ENCODE measurements around the gene TNFAIP8L2. TPM values are rescaled to one million over a fixed set of nuclear protein-coding genes. Genes with fewer than 3 reads are reported as not detected.
"Not testable (repeated sequence)": the region's sequence is repeated elsewhere in the genome, so short reads cannot be mapped to it uniquely, and the experiment has no call there.

The TNFAIP8L2 gene
- total RNA-seq, 2 donors from 2014 or later: 14.7 to 17.1 TPM

DNA sequence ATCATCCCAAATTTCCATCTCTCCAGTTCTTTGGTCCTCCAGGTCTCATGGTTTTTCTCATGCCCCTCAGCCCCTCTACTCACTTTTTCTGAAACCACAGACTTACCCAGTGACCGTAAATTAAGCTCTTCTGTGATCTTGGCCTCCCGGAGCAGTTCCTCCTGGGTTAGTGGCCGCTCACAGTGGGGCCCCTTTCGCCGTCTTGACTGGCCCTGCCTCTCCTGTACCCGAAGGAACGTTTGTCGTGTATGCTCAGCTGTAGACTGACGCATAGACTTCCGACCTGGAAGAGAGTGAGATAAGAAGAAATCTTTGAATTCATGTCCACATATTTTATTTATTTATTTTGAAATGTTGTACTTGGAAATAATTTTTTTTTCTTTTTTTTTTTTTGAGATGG, 27.8 kb downstream of the TNFAIP8L2 start:
- Mint-ChIP-seq H3K9me3 (no peaks in the 10 kb centered on the region), H3K27me3 (ENCODE audit: low read depth) (no peaks in the 10 kb centered on the region), H3K4me1 (ENCODE audit: low read depth) (peaks cover 16% of the 10 kb centered on the region), H3K4me3 (no peak overlapping the region), H3K36me3 (ENCODE audit: insufficient read depth in 2 of 2) (peaks cover 14 to 34% of the 10 kb centered on the region in 2 donors), H3K27ac (no peak overlapping the region)
- ATAC-seq (replicated peaks in 1 of 2) (no peak), DNase-seq (no peak)

DNA sequence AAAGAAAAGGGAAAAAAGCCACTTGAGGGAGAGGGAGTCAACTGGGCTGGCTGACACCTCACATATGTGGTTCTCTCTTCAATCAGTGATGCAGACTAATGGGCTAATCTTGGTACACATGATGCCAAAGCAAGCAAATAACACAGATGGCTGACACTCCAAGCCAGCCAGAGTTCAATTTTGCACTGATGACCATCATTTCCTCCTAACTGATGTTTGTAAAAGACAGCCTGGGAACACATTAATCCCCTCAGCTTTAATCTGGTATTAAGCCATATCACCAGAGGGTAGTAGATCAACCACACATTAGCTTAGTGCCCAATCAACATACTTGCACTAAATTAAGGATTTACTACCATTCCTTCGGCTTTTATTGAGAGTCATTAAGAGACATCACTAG, 30.8 kb downstream of the TNFAIP8L2 start:
- Mint-ChIP-seq H3K27ac (no peak overlapping the region), H3K9me3 (no peaks in the 10 kb centered on the region), H3K4me3 (no peak overlapping the region), H3K27me3 (ENCODE audit: low read depth) (no peaks in the 10 kb centered on the region), H3K4me1 (ENCODE audit: low read depth) (peaks cover 30% of the 10 kb centered on the region), H3K36me3 (ENCODE audit: insufficient read depth in 2 of 2) (peaks cover 12 to 28% of the 10 kb centered on the region in 2 donors)
- DNase-seq (no peak), ATAC-seq (replicated peaks in 1 of 2) (no peak)

GRCh38 chr1:151188667-151189066, 32.2 kb downstream of the TNFAIP8L2 start:
- peaks cover 7 to 18% of the 10 kb centered on the region in 2 donors for H3K36me3 Mint-ChIP-seq (ENCODE audit: insufficient read depth in 2 of 2)
- H3K9me3 Mint-ChIP-seq, DNase-seq: not testable (repeated sequence)

DNA sequence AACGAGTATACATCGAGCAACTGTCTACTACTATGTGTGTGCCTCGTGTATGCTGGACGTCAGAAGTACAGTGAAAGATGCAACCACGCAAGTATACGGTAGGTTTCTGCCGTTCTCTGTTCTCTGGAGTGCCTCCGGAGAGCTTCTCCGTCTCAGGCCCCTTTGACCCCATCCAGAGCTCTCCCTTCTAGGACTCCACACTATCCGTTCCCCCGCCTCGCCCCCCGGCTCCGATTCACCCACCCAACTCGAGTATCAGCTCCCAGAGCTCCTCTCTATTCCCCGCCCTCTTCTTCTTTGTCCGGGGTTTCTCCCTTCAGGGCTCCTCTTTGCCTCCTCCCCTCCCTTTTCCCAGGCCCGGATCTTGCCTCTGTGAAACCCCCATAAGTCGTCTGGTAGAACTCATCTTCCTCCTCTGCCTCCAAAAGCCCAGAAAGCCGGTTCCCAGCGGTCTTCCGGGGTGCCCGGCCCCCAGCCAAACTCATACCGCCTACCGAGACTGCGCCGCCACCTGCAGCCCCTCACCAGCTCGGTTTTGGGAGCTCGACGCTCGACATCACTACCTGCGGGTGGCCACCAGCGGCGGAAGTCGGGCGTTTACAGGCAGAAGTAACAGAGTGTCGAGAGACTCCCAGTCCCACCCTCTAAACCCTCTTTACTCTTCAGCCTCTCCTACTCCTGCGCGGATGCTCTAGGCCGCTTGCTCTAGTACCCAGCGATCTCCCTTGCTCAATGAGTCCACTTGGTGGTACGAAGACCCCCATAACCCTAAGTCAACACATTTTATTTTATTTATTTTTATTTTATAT, 33.4 kb downstream of the TNFAIP8L2 start, which contains the start of gene VPS72:
VPS72 (minus strand) TSS at position 561 of the 809 bp plus-strand sequence; CDS start at position 485, 76 bp downstream.
- Mint-ChIP-seq H3K27me3 (ENCODE audit: low read depth) (no peaks in the 10 kb centered on the region), H3K36me3 (ENCODE audit: insufficient read depth in 2 of 2) (peaks cover 3 to 13% of the 10 kb centered on the region in 2 donors), H3K9me3 (no peaks in the 10 kb centered on the region), H3K27ac (peak within 1 kb of the TSS; percentile 98), H3K4me1 (ENCODE audit: low read depth) (peaks cover 30% of the 10 kb centered on the region), H3K4me3 (peak within 1 kb of the TSS; percentile 99)
- ATAC-seq (replicated peaks in 1 of 2) (peak; percentile 99), DNase-seq (peak; percentile 86 to 92)

More at GRCh38 chr1:151188667-151189066, 32.2 kb downstream of the TNFAIP8L2 start:
- not testable (repeated sequence) for H3K27me3 Mint-ChIP-seq (ENCODE audit: low read depth); ATAC-seq (replicated peaks in 1 of 2)
- peak overlapping the region; percentile 99 for H3K4me3 Mint-ChIP-seq
- peak overlapping the region; percentile 51 for H3K27ac Mint-ChIP-seq
- peaks cover 30% of the 10 kb centered on the region for H3K4me1 Mint-ChIP-seq (ENCODE audit: low read depth)

- H3K4me1 Mint-ChIP-seq (ENCODE audit: low read depth): peaks cover 36% of the 10 kb centered on the region
- H3K4me3 Mint-ChIP-seq: peak overlapping the region in 1 of 2 donors; percentile 18
- H3K27ac Mint-ChIP-seq: no peak overlapping the region
- peaks cover 3 to 6% of the 10 kb centered on the region in 2 donors for H3K36me3 Mint-ChIP-seq (ENCODE audit: insufficient read depth in 2 of 2)
- H3K9me3 Mint-ChIP-seq: no peaks in the 10 kb centered on the region
- ATAC-seq (replicated peaks in 1 of 2): no peak
- no peaks in the 10 kb centered on the region for H3K27me3 Mint-ChIP-seq (ENCODE audit: low read depth)
- no peak for DNase-seq
Measured at GRCh38 chr1:151192047-151192446, 35.6 kb downstream of the TNFAIP8L2 start.

DNA sequence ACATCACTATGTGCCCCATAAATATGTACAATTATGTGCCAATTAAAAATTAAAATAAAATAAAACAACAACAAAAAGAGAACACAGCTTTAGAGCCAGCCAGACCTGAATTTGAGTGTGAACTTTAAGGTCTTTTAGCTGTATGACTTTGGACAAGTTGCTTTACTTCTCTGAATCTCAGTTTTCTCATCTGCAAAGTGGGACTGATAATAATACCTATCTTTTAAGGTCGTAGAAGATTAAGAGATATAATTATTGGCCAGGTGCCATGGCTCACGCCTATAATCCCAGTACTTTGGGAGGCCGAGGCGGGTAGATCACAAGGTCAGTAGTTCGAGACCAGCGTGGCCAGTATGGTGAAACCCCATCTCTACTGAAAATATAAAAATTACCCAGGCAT, 36.9 kb downstream of the TNFAIP8L2 start:
- DNase-seq (no peak), ATAC-seq (replicated peaks in 1 of 2) (no peak)
- H3K4me1 Mint-ChIP-seq (ENCODE audit: low read depth): peaks cover 37% of the 10 kb centered on the region
- no peaks in the 10 kb centered on the region for H3K9me3 Mint-ChIP-seq
- H3K4me3 Mint-ChIP-seq: no peak overlapping the region
- no peaks in the 10 kb centered on the region for H3K27me3 Mint-ChIP-seq (ENCODE audit: low read depth)
- H3K36me3 Mint-ChIP-seq (ENCODE audit: insufficient read depth in 2 of 2): peaks cover 5 to 8% of the 10 kb centered on the region in 2 donors
- H3K27ac Mint-ChIP-seq: no peak overlapping the region

GRCh38 chr1:151193856-151194255, 37.4 kb downstream of the TNFAIP8L2 start:
- Mint-ChIP-seq H3K27me3 (ENCODE audit: low read depth) (no peaks in the 10 kb centered on the region), H3K27ac (no peak overlapping the region), H3K4me3 (no peak overlapping the region), H3K36me3 (ENCODE audit: insufficient read depth in 2 of 2) (peaks cover 9 to 14% of the 10 kb centered on the region in 2 donors), H3K9me3 (no peaks in the 10 kb centered on the region), H3K4me1 (ENCODE audit: low read depth) (peaks cover 35% of the 10 kb centered on the region)
- no peak for ATAC-seq (replicated peaks in 1 of 2)
- DNase-seq: no peak

- Mint-ChIP-seq H3K36me3 (ENCODE audit: insufficient read depth in 2 of 2) (peaks cover 13 to 19% of the 10 kb centered on the region in 2 donors), H3K4me1 (ENCODE audit: low read depth) (peaks cover 40% of the 10 kb centered on the region)
- not testable (repeated sequence) for DNase-seq; H3K9me3 Mint-ChIP-seq; H3K27ac Mint-ChIP-seq; ATAC-seq (replicated peaks in 1 of 2); H3K27me3 Mint-ChIP-seq (ENCODE audit: low read depth); H3K4me3 Mint-ChIP-seq
Measured at GRCh38 chr1:151194894-151195594, 38.6 kb downstream of the TNFAIP8L2 start.

DNA sequence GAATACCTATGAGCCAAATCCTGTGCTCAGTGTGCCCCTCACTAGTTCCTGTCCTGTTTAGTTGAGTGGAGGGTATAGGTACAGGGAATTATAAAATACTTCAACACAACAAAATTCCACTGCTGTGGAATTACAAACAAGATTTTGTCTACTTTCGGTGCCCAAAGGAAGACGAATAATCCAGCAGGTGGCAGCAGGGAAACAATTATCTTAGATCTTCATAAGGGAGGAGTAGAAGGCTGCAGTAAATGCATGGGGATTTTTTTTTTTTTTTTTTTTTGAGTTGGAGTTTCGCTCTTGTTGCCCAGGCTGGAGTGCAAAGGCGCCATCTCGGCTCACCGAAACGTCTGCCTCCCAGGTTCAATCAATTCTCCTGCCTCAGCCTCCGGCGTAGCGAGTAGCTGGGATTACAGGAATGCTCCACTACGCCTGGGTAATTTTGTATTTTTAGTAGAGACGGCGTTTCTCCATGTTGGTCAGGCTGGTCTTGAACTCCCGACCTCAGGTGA, 39.9 kb downstream of the TNFAIP8L2 start:
- H3K27ac Mint-ChIP-seq: peak overlapping the region; percentile 85
- H3K36me3 Mint-ChIP-seq (ENCODE audit: insufficient read depth in 2 of 2): peaks cover 15 to 21% of the 10 kb centered on the region in 2 donors
- peaks cover 42% of the 10 kb centered on the region for H3K4me1 Mint-ChIP-seq (ENCODE audit: low read depth)
- DNase-seq (peak; percentile 51 to 63), ATAC-seq (replicated peaks in 1 of 2) (peak; percentile 25 to 30)
- H3K9me3 Mint-ChIP-seq: no peaks in the 10 kb centered on the region
- H3K4me3 Mint-ChIP-seq: peak overlapping the region; percentile 83 to 99
- no peaks in the 10 kb centered on the region for H3K27me3 Mint-ChIP-seq (ENCODE audit: low read depth)

- peak overlapping the region; percentile 99 for H3K4me3 Mint-ChIP-seq
- ATAC-seq (replicated peaks in 1 of 2) (no peak), DNase-seq (no peak)
- peaks cover 55% of the 10 kb centered on the region for H3K4me1 Mint-ChIP-seq (ENCODE audit: low read depth)
- no peaks in the 10 kb centered on the region for H3K27me3 Mint-ChIP-seq (ENCODE audit: low read depth)
- H3K36me3 Mint-ChIP-seq (ENCODE audit: insufficient read depth in 2 of 2): peaks cover 15 to 31% of the 10 kb centered on the region in 2 donors
- H3K9me3 Mint-ChIP-seq: no peaks in the 10 kb centered on the region
- H3K27ac Mint-ChIP-seq: peak overlapping the region; percentile 99
Measured at GRCh38 chr1:151197863-151198253, 41.4 kb downstream of the TNFAIP8L2 start.

DNA sequence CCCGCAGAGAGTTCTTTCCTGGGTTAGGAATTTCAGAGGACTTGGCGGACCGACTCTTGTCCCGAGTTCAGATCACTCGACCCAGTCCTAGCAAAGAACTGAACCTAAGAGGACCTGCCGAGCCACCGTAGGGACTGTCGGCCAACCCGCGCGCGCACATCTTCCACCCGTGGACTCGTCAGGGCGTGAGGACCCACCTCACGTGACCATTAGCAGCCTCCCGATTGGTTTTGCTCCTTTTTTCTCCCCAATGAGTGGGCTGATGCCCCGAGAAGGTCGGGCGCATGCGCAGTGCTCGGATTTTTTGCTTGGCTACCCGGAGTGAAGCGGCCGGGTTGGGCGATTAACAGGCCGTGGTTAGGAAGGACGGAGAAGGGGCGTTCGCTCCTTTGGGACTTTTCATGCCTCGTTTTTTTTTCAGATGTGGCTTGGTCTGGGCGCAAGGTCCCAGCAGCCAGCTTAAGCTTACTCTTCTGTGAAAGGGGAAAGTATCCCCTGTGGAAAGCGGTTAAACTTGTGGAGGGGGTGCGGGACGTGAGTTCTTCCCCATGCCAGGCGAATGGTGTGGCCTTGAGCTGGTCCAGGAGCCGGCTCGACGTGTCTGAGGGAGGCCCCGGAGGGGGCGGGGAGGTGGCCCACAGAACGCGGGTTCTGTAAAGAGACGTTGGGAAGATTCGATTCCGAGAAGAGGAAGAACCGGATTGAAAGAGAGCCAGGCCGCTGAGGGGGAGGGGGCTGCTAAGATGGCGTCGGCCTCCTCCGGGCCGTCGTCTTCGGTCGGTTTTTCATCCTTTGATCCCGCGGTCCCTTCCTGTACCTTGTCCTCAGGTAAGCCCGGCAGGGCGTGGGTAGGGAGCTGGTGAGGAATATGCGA, 42.0 kb downstream of the TNFAIP8L2 start, which contains the start of gene PIP5K1A:
PIP5K1A (plus strand) TSS at position 299 of the 874 bp plus-strand sequence; CDS start at position 744, 445 bp downstream.
- H3K4me3 Mint-ChIP-seq: peak within 1 kb of the TSS; percentile 99
- peak within 1 kb of the TSS; percentile 99 for H3K27ac Mint-ChIP-seq
- H3K27me3 Mint-ChIP-seq (ENCODE audit: low read depth): no peaks in the 10 kb centered on the region
- peaks cover 15 to 31% of the 10 kb centered on the region in 2 donors for H3K36me3 Mint-ChIP-seq (ENCODE audit: insufficient read depth in 2 of 2)
- DNase-seq (peak; percentile 99), ATAC-seq (replicated peaks in 1 of 2) (peak; percentile 94)
- peaks cover 55% of the 10 kb centered on the region for H3K4me1 Mint-ChIP-seq (ENCODE audit: low read depth)
- no peaks in the 10 kb centered on the region for H3K9me3 Mint-ChIP-seq

- Mint-ChIP-seq H3K4me3 (peak overlapping the region; percentile 99), H3K27ac (peak overlapping the region; percentile 99), H3K4me1 (ENCODE audit: low read depth) (peaks cover 65% of the 10 kb centered on the region), H3K9me3 (no peaks in the 10 kb centered on the region), H3K27me3 (ENCODE audit: low read depth) (no peaks in the 10 kb centered on the region), H3K36me3 (ENCODE audit: insufficient read depth in 2 of 2) (peaks cover 15 to 32% of the 10 kb centered on the region in 2 donors)
- DNase-seq (peak in 1 of 2 donors; percentile 23), ATAC-seq (replicated peaks in 1 of 2) (peak in 1 of 2 donors; percentile 30)
Measured at GRCh38 chr1:151199873-151200581, 43.6 kb downstream of the TNFAIP8L2 start.

Measured in activated T-cell treated with anti-CD3 and anti-CD28 coated beads, Interleukin-2, amount 50 U/mL, for 72 hours (primary cell).